HG03354 (cell line): ENCODE data around the gene DBT.
A peak's percentile ranks its signal among the peaks of the same experiment; 100 is the strongest.
"Not testable (repeated sequence)": the region's sequence is repeated elsewhere in the genome, so short reads cannot be mapped to it uniquely, and the experiment has no call there.

Source experiments
- ATAC-seq: cut with Tn5 transposase; IDR thresholded peaks from one replicate; pipeline ENCODE4 v1.9.1; 2021; ENCODE audit warnings: mild to moderate bottlenecking; ENCODE audit not compliant: unreplicated experiment, poor library complexity, severe bottlenecking

Gene DBT

GRCh38 chr1:100249537-100250257 is at the start of gene DBT:
DBT (minus strand) TSS chr1:100249834; CDS start chr1:100249820, 14 bp downstream.
- ATAC-seq = peak; percentile 100

- ATAC-seq = no peak
Observed at GRCh38 chr1:100298512-100298911, 48.9 kb upstream of the DBT start.

GRCh38 chr1:100296997-100297396 is 47.4 kb upstream of the DBT start:
- not testable (repeated sequence) for ATAC-seq

GRCh38 chr1:100296140-100296539 is 46.5 kb upstream of the DBT start:
- no peak for ATAC-seq

- no peak for ATAC-seq
Observed at GRCh38 chr1:100292711-100293110, 43.1 kb upstream of the DBT start.

DNA sequence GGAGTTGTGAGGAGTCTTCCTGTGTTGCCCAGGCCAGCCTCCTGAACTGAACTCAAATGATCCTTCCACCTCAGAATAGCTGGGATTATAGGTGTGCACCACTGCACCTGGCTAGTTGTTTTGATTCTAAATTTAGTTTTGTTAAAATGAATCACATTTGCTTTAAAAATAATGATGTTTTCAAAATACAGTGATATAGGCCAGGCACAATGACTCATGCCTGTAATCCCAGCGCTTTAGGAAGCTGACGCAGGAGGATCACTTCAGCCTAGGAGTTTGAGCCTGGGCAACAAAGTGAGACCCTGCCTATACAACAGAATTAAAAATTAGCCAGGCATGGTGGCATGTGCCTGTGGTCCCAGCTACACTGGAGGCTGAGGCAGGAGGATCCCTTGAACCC is 40.7 kb upstream of the DBT start:
- no peak for ATAC-seq

- no peak for ATAC-seq
Observed at GRCh38 chr1:100287162-100287561, 37.5 kb upstream of the DBT start.

- ATAC-seq = no peak
Observed at GRCh38 chr1:100284591-100284990, 35.0 kb upstream of the DBT start.

DNA sequence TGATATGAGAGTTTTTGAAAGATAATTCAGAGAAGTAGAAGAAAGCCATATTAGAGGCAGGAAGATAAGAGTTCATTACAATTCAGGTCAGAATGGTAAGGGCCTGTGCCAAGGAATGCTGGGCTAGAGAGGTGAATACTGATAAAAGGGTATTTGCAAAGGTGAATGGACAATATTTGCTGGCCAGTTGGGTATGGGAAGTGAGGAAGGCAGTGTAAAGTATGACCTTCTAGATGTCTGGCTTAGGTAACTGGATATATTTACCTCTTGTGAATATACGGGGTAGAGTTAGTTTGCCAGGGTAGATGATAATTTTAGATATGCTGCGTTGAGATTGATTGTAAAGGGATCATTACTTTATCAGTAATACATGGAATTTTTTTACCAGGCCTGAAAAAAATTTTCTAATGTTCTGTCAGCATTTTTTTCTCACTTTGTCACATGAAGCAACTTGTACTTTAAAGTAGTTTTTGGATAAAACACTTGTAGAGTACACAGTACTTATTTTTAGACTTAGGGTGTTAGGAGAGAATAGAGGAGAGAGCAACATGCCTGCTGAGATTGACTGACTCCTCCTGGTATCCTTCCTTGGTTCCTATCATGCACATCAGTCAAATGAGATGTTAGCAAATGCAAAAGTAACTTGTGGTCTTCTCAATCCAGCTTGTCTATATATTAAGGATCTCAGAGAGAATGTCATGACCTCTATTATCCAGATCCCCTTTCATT is 30.5 kb upstream of the DBT start:
- ATAC-seq = no peak

- no peak for ATAC-seq
Observed at GRCh38 chr1:100279358-100279923, 29.8 kb upstream of the DBT start.

DNA sequence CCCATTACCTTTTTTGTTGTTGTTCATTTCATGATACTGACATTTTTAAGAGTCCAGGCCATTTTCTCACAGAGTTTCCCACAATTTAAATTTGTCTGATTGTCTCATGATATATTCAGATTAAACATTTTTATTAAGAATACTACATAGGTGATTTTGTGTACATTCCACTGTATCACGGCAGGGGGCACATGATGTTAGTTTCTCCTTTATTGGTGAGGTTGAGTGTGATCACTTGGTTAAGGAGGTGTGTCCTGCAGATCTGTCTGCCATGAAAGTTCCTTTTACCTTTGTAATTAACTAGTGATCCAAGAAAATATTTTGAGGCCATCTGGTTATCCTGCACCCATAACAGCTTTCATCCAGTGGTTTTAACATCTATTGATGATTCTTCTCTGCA is 28.2 kb upstream of the DBT start:
- ATAC-seq = no peak

DNA sequence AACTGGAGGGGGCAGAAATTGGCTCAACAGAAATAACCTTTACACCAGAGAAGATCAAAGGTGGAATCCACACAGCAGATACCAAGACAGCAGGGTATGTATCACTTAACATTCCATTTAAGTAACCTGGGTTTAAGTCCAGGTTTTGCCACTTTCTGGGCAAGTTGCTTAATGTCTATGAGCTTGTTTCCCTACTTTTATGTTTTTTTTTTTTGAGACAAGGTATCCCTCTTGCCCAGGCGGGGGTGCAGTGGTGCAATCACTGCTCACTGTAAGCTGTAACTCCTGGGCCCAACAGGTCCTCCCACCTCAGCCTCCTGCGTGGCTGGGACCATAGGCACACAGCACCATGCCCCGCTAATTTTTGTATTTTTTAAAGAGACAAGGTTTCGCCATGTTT is 18.6 kb upstream of the DBT start:
- no peak for ATAC-seq

DNA sequence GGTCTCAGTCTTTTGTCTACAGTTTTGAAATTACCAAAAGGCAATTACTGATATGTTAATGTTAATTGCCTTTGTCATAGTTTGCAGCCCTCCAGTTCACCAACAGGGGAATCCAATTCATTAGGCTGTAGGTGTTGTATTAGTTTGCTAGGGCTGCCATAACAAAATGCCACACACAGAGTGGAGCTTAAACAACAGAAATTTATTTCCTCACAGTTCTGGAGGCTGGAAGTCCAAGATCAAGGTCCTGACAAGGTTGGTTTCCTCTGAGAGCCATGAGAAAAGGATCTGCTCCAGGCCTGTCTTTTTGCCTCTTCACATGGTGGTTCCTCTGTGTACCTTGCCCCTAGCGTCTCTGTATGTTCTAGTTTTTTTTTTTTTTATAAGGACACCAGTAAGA is 17.6 kb upstream of the DBT start:
- no peak for ATAC-seq

GRCh38 chr1:100266741-100267140 is 17.1 kb upstream of the DBT start:
- ATAC-seq = peak; percentile 29

GRCh38 chr1:100265931-100266740 is 16.5 kb upstream of the DBT start, which contains the start of gene RTCA:
RTCA (plus strand) TSS chr1:100266216; CDS start chr1:100266376, 160 bp downstream.
- peak; percentile 97 for ATAC-seq

DNA sequence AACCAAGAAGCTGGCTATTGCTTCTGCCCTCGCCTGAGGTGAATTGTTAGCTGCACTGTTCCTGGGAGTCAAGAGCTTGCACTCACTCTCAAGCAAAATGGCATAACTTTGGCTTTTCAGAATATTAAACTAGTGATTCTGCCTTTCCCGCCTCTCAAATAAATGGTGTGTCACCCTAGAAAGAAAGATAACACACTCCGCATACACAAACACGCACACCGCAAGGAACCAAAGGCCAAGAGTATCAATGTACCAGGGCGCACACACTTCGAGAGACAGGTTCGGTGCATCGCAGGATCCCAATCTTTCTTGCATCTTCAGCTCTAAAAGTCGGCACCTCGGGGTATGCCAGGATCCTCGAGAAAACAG is 15.9 kb upstream of the DBT start:
- ATAC-seq = peak; percentile 37

GRCh38 chr1:100264081-100264480 is 14.4 kb upstream of the DBT start:
- ATAC-seq = not testable (repeated sequence)

DNA sequence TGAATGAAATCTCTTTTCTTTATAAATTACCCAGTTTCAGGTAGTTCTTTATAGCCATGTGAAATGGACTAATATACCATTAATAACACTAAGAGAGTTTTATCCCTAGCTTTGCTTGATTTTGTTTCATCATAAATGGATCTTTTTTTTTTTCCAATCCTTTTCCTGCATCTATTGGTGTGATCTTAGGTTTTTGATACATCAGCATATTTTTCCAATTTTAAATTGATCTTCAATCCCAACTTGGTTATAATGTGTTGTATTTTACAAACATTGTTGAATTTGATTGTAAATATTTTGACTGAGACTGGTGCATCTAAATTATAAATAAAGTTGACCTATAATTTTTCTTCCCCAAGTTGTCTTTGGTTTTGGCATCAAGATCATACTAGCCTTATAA is 12.1 kb upstream of the DBT start:
- ATAC-seq = no peak

GRCh38 chr1:100258427-100258826 is 8.8 kb upstream of the DBT start:
- ATAC-seq = not testable (repeated sequence)

GRCh38 chr1:100256273-100256672 is 6.6 kb upstream of the DBT start:
- not testable (repeated sequence) for ATAC-seq
